HEK293 (cell line): Measurements from ENCODE around the gene HOXA3.

Experiments used
- HOXC10 ChIP-seq: sonication (generic); formaldehyde crosslinking; IDR thresholded peaks from 2 replicates; pipeline ENCODE4 v1.8.1; 2023; ENCODE audit warnings: mild to moderate bottlenecking, missing genetic modification reagents
- REPIN1 ChIP-seq: fragments of 450-650 bp; formaldehyde crosslinking; IDR thresholded peaks from 2 replicates; pipeline ENCODE4 v1.5.1; 2017; ENCODE audit warnings: missing biosample characterization, missing genetic modification characterization, low read depth
- TCF7L2 ChIP-seq: IDR thresholded peaks from 2 replicates; pipeline ENCODE4 v1.6.1; 2011; ENCODE audit warnings: low read depth, mild to moderate bottlenecking, inconsistent platforms, low read length, moderate library complexity, borderline replicate concordance
- TRIM28 ChIP-seq: IDR thresholded peaks from 2 replicates; pipeline ENCODE4 v1.6.1; 2011; ENCODE audit warnings: low read length, control low read depth, borderline replicate concordance
- WT1 ChIP-seq: fragments of 450-650 bp; formaldehyde crosslinking; IDR thresholded peaks from 2 replicates; pipeline ENCODE4 v1.5.1; 2016; ENCODE audit warnings: missing biosample characterization, missing genetic modification characterization
- ZBTB17 ChIP-seq: fragments of 450-650 bp; formaldehyde crosslinking; IDR thresholded peaks from 2 replicates; pipeline ENCODE4 v1.5.1; 2016; ENCODE audit warnings: missing biosample characterization, missing genetic modification characterization
- ZFP3 ChIP-seq: fragments of 450-650 bp; formaldehyde crosslinking; IDR thresholded peaks from 2 replicates; pipeline ENCODE4 v1.5.1; 2016; ENCODE audit warnings: low read depth, missing biosample characterization, missing genetic modification characterization
- ZFP69B ChIP-seq: fragments of 450-650 bp; formaldehyde crosslinking; IDR thresholded peaks from 2 replicates; pipeline ENCODE4 v1.5.1; 2016; ENCODE audit warnings: missing biosample characterization, missing genetic modification characterization
- ZNF112 ChIP-seq: fragments of 450-650 bp; formaldehyde crosslinking; IDR thresholded peaks from 2 replicates; pipeline ENCODE4 v1.5.0; 2017; ENCODE audit warnings: missing biosample characterization, missing genetic modification characterization
- ZNF2 ChIP-seq: fragments of 450-650 bp; formaldehyde crosslinking; IDR thresholded peaks from 2 replicates; pipeline ENCODE4 v1.5.1; 2016; ENCODE audit warnings: missing biosample characterization, missing genetic modification characterization
- ZNF324 ChIP-seq: fragments of 450-650 bp; formaldehyde crosslinking; IDR thresholded peaks from 2 replicates; pipeline ENCODE4 v1.5.1; 2016; ENCODE audit warnings: missing biosample characterization, missing genetic modification characterization
- ZNF341 ChIP-seq: fragments of 450-650 bp; formaldehyde crosslinking; IDR thresholded peaks from 2 replicates; pipeline ENCODE4; 2016; ENCODE audit warnings: low read depth, missing biosample characterization, missing genetic modification characterization
- ZNF350 ChIP-seq: fragments of 450-650 bp; formaldehyde crosslinking; IDR thresholded peaks from 2 replicates; pipeline ENCODE4 v1.5.0; 2017; ENCODE audit warnings: missing biosample characterization, mild to moderate bottlenecking, missing genetic modification characterization
- ZNF354C ChIP-seq: fragments of 450-650 bp; formaldehyde crosslinking; IDR thresholded peaks from 2 replicates; pipeline ENCODE4 v1.5.1; 2016; ENCODE audit warnings: missing biosample characterization, missing genetic modification characterization, low read depth, borderline replicate concordance
- ZNF37A ChIP-seq: fragments of 450-650 bp; IDR thresholded peaks from 2 replicates; pipeline ENCODE4 v1.5.1; 2018; ENCODE audit warnings: missing biosample characterization, missing genetic modification characterization
- ZNF404 ChIP-seq: fragments of 450-650 bp; formaldehyde crosslinking; IDR thresholded peaks from 2 replicates; pipeline ENCODE4 v1.5.1; 2017; ENCODE audit warnings: missing biosample characterization, missing genetic modification characterization
- ZNF423 ChIP-seq: fragments of 450-650 bp; formaldehyde crosslinking; IDR thresholded peaks from 2 replicates; pipeline ENCODE4 v1.5.1; 2016; ENCODE audit warnings: missing biosample characterization, missing genetic modification characterization
- ZNF544 ChIP-seq: fragments of 450-650 bp; formaldehyde crosslinking; IDR thresholded peaks from 2 replicates; pipeline ENCODE4 v1.5.0; 2017; ENCODE audit warnings: missing biosample characterization, missing genetic modification characterization
- ZNF600 ChIP-seq: fragments of 450-650 bp; formaldehyde crosslinking; IDR thresholded peaks from 2 replicates; pipeline ENCODE4 v1.5.1; 2016; ENCODE audit warnings: missing biosample characterization, missing genetic modification characterization
- ZNF624 ChIP-seq: fragments of 450-650 bp; formaldehyde crosslinking; IDR thresholded peaks from 2 replicates; pipeline ENCODE4 v1.5.1; 2017; ENCODE audit warnings: missing biosample characterization, missing genetic modification characterization
- ZSCAN16 ChIP-seq: fragments of 450-650 bp; formaldehyde crosslinking; IDR thresholded peaks from 2 replicates; pipeline ENCODE4 v1.5.1; 2016; ENCODE audit warnings: missing biosample characterization, missing genetic modification characterization
- TF ChIP-seq, protein P1 (sequence below): fragments of 450-650 bp; formaldehyde crosslinking; IDR thresholded peaks from 2 replicates; pipeline ENCODE4 v1.5.1; 2016; ENCODE audit warnings: missing biosample characterization, missing genetic modification characterization
- TF ChIP-seq, protein P2 (sequence below): fragments of 450-650 bp; formaldehyde crosslinking; IDR thresholded peaks from 2 replicates; pipeline ENCODE4 v1.5.1; 2017; ENCODE audit warnings: missing biosample characterization, mild to moderate bottlenecking, missing genetic modification characterization, moderate library complexity
- TF ChIP-seq, protein P3 (sequence below): fragments of 450-650 bp; formaldehyde crosslinking; IDR thresholded peaks from 2 replicates; pipeline ENCODE4 v1.5.1; 2016; ENCODE audit warnings: missing biosample characterization, missing genetic modification characterization
- TF ChIP-seq, protein P4 (sequence below): fragments of 450-650 bp; formaldehyde crosslinking; IDR thresholded peaks from 2 replicates; pipeline ENCODE4 v1.5.1; 2016; ENCODE audit warnings: missing biosample characterization, missing genetic modification characterization
- TF ChIP-seq, protein P5 (sequence below): fragments of 450-650 bp; formaldehyde crosslinking; IDR thresholded peaks from 2 replicates; pipeline ENCODE4; 2016; ENCODE audit warnings: missing biosample characterization, missing genetic modification characterization
- TF ChIP-seq, protein P6 (sequence below): fragments of 450-650 bp; formaldehyde crosslinking; IDR thresholded peaks from 2 replicates; pipeline ENCODE4 v1.5.1; 2016; ENCODE audit warnings: missing biosample characterization, missing genetic modification characterization, borderline replicate concordance

HOXA3 gene

DNA sequence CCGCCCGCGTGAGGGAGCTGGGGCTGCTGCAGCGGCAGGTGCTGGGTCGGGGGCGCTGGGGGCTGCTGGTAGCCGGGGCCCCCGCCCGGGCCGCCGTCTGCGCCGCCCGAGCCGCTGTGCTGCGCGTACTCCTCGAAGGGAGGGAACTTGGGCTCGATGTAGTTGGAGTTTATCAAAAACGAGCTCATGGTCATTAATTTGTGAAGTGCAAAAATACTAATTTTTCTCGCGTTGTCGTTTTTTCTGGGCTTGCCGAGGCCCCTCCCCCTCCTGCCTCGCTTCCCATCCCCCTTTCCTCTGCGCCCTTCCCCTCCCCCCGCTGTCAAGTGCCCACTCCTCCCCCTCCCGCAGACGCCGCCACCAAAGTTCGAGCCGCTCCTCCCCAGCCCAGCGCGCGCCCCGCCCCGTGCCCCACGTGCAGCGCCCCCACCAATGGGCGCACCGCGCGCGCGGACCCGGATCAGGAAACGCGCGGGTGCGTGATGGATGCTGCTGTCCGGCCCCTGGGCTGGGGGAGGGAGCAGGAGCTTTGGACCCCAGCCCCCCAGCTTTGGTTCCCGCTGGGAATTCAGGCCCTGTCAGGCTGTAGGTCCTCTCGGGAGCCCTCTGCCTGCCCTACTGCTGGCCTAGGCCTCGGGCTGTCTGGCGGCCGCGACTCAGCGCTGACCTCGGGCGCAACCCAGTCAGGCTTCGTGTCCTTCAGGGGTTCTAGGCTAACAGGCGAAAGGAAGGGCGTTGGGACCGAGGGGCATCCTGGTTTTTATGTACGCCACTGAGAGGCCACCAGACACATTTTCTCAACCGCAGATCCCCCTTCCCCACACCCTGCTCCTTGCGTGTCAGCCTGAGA, 21.6 kb downstream of the HOXA3 start, which contains the start of gene HOXA4 (continued):
- TF ChIP-seq ZNF350 (tag by site-specific recombination) (no peak), ZNF600 (tag by site-specific recombination) (peak; percentile 87), ZNF544 (tag by site-specific recombination) (no peak), TCF7L2 (no peak), ZSCAN16 (tag by site-specific recombination) (no peak), ZFP69B (tag by site-specific recombination) (no peak), TRIM28 (no peak), HOXC10 (no peak), ZNF341 (tag by site-specific recombination) (no peak; the same call in none of the 2 replicates), ZNF37A (tag by site-specific recombination) (no peak), ZBTB17 (tag by site-specific recombination) (peak; percentile 85), WT1 (tag by site-specific recombination) (0 out of 2 replicates have a peak, but pooled peaks have one; percentile 32), ZNF423 (tag by site-specific recombination) (peak; percentile 18; the same call in 1 of the 2 replicates), ZNF324 (tag by site-specific recombination) (0 out of 2 replicates have a peak, but pooled peaks have one; percentile 13), ZFP3 (no peak), ZNF354C (tag by site-specific recombination) (no peak), ZNF404 (tag by site-specific recombination) (no peak), ZNF624 (tag by site-specific recombination) (no peak), REPIN1 (tag by site-specific recombination) (no peak), ZNF112 (tag by site-specific recombination) (no peak), ZNF2 (tag by site-specific recombination) (no peak)
- TF ChIP-seq, protein P1, sequence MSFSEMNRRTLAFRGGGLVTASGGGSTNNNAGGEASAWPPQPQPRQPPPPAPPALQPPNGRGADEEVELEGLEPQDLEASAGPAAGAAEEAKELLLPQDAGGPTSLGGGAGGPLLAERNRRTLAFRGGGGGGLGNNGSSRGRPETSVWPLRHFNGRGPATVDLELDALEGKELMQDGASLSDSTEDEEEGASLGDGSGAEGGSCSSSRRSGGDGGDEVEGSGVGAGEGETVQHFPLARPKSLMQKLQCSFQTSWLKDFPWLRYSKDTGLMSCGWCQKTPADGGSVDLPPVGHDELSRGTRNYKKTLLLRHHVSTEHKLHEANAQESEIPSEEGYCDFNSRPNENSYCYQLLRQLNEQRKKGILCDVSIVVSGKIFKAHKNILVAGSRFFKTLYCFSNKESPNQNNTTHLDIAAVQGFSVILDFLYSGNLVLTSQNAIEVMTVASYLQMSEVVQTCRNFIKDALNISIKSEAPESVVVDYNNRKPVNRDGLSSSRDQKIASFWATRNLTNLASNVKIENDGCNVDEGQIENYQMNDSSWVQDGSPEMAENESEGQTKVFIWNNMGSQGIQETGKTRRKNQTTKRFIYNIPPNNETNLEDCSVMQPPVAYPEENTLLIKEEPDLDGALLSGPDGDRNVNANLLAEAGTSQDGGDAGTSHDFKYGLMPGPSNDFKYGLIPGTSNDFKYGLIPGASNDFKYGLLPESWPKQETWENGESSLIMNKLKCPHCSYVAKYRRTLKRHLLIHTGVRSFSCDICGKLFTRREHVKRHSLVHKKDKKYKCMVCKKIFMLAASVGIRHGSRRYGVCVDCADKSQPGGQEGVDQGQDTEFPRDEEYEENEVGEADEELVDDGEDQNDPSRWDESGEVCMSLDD (tag by site-specific recombination), result peak; percentile 96
- TF ChIP-seq, protein P2, sequence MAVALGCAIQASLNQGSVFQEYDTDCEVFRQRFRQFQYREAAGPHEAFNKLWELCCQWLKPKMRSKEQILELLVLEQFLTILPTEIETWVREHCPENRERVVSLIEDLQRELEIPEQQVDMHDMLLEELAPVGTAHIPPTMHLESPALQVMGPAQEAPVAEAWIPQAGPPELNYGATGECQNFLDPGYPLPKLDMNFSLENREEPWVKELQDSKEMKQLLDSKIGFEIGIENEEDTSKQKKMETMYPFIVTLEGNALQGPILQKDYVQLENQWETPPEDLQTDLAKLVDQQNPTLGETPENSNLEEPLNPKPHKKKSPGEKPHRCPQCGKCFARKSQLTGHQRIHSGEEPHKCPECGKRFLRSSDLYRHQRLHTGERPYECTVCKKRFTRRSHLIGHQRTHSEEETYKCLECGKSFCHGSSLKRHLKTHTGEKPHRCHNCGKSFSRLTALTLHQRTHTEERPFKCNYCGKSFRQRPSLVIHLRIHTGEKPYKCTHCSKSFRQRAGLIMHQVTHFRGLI (tag by site-specific recombination), result no peak
- TF ChIP-seq, protein P3, sequence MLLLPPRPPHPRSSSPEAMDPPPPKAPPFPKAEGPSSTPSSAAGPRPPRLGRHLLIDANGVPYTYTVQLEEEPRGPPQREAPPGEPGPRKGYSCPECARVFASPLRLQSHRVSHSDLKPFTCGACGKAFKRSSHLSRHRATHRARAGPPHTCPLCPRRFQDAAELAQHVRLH (tag by site-specific recombination), result no peak
- TF ChIP-seq, protein P4, sequence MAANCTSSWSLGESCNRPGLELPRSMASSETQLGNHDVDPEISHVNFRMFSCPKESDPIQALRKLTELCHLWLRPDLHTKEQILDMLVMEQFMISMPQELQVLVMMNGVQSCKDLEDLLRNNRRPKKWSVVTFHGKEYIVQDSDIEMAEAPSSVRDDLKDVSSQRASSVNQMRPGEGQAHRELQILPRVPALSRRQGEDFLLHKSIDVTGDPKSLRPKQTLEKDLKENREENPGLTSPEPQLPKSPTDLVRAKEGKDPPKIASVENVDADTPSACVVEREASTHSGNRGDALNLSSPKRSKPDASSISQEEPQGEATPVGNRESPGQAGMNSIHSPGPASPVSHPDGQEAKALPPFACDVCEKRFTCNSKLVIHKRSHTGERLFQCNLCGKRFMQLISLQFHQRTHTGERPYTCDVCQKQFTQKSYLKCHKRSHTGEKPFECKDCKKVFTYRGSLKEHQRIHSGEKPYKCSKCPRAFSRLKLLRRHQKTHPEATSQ, result no peak
- TF ChIP-seq, protein P5, sequence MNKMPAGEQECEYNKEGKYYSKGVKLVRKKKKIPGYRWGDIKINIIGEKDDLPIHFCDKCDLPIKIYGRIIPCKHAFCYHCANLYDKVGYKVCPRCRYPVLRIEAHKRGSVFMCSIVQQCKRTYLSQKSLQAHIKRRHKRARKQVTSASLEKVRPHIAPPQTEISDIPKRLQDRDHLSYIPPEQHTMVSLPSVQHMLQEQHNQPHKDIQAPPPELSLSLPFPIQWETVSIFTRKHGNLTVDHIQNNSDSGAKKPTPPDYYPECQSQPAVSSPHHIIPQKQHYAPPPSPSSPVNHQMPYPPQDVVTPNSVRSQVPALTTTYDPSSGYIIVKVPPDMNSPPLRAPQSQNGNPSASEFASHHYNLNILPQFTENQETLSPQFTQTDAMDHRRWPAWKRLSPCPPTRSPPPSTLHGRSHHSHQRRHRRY (tag by site-specific recombination), result no peak
- TF ChIP-seq, protein P6, sequence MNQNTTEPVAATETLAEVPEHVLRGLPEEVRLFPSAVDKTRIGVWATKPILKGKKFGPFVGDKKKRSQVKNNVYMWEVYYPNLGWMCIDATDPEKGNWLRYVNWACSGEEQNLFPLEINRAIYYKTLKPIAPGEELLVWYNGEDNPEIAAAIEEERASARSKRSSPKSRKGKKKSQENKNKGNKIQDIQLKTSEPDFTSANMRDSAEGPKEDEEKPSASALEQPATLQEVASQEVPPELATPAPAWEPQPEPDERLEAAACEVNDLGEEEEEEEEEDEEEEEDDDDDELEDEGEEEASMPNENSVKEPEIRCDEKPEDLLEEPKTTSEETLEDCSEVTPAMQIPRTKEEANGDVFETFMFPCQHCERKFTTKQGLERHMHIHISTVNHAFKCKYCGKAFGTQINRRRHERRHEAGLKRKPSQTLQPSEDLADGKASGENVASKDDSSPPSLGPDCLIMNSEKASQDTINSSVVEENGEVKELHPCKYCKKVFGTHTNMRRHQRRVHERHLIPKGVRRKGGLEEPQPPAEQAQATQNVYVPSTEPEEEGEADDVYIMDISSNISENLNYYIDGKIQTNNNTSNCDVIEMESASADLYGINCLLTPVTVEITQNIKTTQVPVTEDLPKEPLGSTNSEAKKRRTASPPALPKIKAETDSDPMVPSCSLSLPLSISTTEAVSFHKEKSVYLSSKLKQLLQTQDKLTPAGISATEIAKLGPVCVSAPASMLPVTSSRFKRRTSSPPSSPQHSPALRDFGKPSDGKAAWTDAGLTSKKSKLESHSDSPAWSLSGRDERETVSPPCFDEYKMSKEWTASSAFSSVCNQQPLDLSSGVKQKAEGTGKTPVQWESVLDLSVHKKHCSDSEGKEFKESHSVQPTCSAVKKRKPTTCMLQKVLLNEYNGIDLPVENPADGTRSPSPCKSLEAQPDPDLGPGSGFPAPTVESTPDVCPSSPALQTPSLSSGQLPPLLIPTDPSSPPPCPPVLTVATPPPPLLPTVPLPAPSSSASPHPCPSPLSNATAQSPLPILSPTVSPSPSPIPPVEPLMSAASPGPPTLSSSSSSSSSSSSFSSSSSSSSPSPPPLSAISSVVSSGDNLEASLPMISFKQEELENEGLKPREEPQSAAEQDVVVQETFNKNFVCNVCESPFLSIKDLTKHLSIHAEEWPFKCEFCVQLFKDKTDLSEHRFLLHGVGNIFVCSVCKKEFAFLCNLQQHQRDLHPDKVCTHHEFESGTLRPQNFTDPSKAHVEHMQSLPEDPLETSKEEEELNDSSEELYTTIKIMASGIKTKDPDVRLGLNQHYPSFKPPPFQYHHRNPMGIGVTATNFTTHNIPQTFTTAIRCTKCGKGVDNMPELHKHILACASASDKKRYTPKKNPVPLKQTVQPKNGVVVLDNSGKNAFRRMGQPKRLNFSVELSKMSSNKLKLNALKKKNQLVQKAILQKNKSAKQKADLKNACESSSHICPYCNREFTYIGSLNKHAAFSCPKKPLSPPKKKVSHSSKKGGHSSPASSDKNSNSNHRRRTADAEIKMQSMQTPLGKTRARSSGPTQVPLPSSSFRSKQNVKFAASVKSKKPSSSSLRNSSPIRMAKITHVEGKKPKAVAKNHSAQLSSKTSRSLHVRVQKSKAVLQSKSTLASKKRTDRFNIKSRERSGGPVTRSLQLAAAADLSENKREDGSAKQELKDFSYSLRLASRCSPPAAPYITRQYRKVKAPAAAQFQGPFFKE (tag by site-specific recombination), result no peak
